ENCODE data around the gene CTDNEP1.

CTDNEP1 gene

DNA sequence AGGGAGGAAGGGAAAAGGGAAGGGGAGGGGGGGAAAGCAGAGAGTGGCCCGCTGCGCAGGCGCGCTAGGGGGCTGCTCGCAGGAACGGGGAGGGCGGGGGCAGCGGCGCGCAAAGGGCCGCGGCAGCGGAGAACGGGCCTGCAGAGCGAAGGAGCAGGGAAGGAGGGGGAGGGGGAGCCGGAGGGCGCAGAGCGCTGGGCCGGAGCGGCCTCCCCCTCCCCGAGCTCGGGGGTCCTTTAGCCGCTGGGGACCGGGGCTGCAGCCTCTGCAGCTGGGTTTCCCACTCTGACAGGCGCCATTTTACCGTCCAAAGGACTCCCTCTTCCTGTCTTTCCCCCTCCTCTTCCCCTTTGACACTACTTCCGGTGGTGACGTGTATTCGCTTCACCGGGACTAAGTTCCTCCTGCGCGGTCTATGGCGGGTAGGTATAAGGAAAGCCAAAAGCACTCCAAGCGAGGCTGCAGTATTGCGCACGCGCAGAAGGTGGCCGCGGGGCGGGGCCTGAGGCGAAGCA lies at the start of gene CTDNEP1:
Gene CTDNEP1 (minus strand): TSS at position 74 of the 515 bp plus-strand sequence. CDS start 438 bp downstream, outside the sequence.
- peak; percentile 98 for DNase-seq

DNA sequence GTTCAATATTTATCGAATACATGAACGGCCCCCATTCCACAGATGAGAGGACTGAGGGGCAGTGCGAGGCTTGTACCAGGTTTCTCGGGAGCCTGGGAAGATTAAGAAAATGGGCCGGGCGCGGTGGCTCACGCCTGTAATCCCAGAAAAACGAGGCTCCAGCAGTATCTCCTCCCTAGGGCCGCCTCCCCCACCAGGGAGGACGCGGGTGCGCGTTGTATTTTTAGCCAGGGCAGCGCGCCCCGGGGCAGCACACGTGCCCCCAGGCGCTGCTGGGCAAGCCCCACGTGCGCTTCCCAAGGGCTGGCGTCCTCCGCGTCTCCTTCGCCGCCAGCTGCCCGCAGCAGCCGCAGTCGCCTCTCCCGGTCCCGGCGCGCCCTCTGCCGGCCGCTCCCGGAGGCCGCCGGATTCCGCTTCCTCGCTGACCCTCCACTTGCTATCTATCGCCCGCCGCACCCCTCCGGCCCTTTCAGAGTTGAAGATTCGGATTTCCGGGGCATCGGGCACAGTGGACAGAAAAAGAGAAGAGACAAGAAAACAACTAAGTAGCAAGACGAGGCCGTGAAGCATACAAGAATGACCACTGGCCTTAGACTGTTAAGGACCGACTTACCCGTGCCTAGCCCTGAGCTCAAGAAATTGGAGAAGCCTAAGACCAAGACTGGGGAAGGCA lies 44.8 kb upstream of the CTDNEP1 start:
- peak; percentile 80 for DNase-seq

DNA sequence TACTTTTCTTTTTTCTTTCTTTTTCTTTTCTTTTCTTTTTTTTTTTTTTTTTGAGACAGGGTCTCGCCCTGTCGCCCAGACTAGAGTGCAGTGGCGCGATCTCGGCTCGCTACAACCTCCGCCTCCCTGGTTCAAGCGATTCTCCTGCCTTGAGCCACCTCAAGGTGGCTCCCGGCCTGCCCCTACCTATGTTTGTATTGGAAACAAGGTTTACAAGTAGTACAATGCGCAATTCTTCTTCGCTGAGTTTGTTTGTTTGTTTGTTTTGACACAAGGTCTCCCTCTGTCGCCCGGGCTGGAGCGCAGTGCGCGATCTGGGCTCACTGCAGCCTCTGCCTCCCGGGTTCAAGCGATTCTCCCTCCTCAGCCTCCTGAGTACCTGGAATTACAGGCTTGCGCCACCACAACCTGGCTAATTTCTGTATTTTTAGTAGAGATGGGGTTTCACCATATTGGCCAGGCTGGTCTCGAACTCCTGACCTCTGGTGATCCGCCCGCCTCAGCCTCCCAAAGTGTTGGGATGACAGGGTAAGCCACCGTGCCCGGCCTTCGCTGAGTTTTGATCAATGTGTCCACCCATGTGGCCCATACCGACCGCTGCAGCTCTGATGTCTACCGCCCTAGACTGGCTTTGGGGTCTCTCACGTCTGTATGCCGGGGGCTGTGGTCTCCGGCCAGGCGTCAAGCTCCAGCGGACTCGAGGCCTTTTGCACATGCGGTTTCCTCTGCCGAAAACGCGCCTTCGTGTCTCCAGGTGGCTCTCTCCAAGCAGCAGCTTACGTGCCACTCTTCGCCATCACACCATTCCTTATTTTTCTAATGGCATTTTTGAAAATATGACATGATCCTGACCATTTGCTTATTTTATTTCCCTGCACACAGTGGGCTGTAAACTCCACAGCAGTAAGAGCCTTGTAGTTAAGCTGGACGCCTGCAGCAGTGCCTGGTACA lies 44.0 kb upstream of the CTDNEP1 start:
- DNase-seq, result no peak

DNA sequence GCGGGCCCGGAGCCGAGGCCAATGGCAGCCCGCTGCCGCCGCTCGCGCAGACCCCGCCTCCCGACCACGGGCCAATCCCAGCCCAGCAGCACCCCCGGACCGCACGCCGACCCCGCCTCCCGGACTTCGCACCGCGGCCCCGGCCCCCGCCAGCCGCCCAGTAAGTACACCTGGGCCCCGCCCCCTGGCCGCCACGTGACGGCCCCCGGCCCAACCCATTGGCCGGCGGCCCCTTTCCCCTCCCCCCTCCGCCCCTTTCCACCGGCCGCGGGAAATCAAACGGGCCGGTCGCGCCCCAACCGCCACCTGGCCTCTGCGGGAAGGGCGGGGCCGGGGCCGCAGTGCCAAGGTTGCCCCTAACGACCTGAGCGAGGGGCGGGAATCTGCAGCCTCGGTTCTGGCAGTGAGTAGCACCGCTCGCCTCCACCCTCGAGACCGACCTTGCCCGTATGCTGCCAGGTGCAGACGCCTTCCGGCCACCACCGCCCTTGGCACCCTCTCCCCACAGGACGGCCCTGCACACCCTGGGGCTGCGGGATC lies 43.1 kb upstream of the CTDNEP1 start, which contains the start of gene YBX2:
Gene YBX2 (minus strand): TSS at position 26 of the 540 bp plus-strand sequence. CDS start 139 bp downstream, outside the sequence.
- DNase-seq, result peak; percentile 87

- DNase-seq, result peak; percentile 49
These were observed 42.5 kb upstream of the CTDNEP1 start for GRCh38 chr17:7293816-7294613.

- no peak for DNase-seq
These were observed 41.6 kb upstream of the CTDNEP1 start for GRCh38 chr17:7293159-7293558.

- no peak for DNase-seq
These were observed 41.2 kb upstream of the CTDNEP1 start for GRCh38 chr17:7292729-7293128.

DNA sequence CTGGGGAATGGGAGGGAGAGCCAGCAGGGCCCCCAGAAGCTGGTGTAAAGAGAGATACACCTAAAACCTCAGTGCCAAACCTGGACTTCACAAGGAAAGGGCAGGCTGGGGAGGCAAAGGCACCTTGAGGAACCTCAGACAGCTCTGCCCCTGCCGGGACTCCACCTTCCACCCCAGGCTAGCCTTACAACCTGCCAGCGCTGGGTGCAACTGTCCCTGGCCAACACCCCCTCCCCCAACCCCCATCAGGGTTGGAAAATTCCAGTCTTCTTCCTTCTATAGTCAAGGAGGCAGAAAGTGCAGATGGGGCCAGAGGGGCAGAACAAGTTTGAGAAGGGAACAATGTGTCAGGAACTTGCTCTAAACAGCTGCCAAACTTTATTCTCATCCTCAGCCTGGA lies 40.7 kb upstream of the CTDNEP1 start:
- no peak for DNase-seq

DNA sequence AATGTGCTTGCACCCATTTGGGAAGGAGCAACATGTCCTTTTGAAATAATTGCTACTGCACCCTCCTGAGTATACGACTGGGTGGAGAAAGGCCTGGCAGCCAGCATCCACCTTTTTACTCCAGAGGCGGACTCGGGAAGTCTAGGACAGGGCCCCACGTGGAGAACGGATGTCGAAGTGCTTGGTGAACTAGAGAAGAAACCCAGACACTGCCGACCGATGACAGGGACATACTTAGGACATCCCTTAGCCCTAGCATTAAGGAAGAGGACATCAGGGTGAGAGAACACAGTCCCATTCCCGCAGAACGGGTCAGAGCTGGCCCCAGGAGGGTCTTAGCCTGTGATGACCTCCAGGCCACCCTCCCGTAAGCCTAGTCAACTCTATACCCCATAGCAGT lies 39.2 kb upstream of the CTDNEP1 start:
- no peak for DNase-seq

GRCh38 chr17:7290166-7290565 lies 38.6 kb upstream of the CTDNEP1 start:
- DNase-seq, result no peak

DNA sequence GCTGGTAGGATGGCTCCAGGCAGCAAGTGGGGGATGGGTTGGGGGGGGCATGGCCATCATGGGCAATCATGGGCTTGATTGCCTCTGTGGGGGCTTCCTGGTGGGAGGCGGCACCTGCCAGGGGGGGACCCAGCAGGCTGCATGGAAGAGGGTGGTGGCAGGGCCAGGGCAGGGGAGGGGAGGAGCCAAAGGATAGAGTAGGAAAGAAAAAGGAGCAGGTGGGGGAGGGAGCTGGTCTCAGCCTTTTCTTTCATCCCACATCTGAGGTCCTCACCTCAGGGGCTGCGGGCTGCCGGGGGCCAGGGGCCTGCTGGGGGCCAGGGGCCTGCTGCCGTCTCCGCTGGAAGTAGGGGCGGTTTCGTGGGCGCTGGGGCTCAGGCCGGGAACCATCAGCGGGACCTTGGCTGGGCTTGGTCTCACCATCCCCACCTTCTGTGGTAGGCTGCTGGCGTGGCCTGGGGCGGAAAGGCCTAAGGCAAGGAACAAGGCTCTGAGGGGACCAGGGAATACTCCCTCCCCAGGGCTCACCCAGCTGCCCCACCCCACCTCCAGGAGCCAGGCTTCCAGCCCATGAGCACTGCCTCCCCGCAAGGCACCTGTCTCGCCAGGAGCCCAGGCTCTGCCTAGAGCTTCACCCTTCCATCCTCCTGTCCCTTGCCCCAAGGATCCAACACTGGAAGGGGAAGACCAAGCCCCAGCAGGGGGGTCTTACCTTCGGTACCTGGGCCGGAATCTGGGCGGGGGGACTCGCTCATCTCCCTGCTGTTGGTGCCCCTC lies 37.9 kb upstream of the CTDNEP1 start:
- no peak for DNase-seq

DNA sequence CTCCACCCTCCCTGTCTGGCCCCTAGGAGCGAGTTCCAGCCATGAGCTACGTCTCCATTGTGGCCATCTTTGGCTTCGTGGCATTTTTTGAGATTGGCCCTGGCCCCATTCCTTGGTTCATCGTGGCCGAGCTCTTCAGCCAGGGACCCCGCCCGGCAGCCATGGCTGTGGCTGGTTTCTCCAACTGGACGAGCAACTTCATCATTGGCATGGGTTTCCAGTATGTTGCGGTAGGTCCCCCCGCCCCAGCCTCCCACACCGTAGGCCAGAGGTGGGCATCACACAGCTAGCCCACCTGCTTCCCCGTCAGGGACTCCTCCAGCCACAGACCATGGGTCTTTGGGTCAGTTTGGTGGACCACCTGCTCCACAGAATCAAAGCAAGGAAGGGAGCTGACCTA lies 34.1 kb upstream of the CTDNEP1 start:
- DNase-seq, result no peak

- DNase-seq, result no peak
These were observed 33.4 kb upstream of the CTDNEP1 start for GRCh38 chr17:7284911-7285310.

GRCh38 chr17:7283471-7284216 lies 32.1 kb upstream of the CTDNEP1 start:
- DNase-seq, result no peak

- DNase-seq, result peak; percentile 9
These were observed 31.3 kb upstream of the CTDNEP1 start for GRCh38 chr17:7282752-7283321.

DNA sequence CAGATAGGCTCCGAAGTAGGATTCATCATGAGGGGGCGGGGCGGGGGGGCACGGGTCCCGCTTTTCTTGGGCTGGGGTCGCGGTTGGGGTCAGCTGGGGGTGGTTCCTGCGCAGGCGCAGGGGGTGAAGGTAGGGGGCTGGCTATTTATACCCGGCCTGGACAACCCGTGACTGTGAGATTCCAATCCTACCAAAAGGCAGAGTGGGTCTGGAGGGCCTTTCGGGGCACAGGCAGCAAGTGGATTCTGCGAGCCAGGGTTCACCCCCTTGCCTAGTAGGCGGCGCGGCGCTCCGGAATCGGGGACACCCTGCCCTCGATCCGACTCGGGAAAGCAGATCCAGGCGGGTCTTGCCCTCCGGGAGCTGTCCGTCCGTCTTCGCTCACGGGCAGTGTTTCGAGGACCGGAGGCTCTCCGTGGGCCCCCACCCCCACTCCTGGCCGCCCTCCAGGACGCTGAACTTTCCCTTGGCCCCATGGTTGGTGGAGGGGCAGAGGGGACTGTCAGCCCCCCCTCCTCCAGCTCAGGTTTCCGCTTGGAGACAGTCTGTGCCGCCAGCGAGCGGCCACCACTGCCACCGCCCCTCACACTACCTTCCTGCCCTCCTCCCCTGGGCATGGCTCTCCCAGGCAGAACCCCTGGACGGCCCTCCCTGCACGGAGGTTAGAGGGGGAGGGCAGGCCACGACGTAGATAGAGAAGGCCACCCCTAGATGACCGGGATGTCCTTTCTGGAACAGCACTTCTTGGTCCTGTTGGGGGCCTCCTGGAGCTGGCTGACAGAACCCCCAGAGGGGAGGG lies 30.6 kb upstream of the CTDNEP1 start:
- peak; percentile 19 for DNase-seq

DNA sequence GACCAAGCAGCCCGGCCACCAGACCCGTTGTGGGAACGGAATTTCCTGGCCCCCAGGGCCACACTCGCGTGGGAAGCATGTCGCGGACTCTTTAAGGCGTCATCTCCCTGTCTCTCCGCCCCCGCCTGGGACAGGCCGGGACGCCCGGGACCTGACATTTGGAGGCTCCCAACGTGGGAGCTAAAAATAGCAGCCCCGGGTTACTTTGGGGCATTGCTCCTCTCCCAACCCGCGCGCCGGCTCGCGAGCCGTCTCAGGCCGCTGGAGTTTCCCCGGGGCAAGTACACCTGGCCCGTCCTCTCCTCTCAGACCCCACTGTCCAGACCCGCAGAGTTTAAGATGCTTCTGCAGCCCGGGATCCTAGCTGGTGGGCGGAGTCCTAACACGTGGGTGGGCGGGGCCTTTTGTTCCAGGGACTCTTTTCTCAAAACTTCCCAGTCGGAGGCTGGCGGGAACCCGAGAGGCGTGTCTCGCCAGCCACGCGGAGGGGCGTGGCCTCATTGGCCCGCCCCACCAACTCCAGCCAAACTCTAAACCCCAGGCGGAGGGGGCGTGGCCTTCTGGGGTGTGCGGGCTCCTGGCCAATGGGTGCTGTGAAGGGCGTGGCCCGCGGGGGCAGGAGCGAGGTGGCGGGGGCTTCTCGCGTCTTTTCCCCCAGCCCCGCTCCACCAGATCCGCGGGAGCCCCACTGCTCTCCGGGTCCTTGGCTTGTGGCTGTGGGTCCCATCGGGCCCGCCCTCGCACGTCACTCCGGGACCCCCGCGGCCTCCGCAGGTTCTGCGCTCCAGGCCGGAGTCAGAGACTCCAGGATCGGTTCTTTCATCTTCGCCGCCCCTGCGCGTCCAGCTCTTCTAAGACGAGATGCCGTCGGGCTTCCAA lies 29.8 kb upstream of the CTDNEP1 start, which contains the start of gene SLC2A4:
Gene SLC2A4 (plus strand): TSS at position 645 of the 879 bp plus-strand sequence. CDS start 217 bp downstream, at position 862.
- DNase-seq, result peak; percentile 97

- DNase-seq, result peak; percentile 90
These were observed 29.1 kb upstream of the CTDNEP1 start for GRCh38 chr17:7280519-7281073.

Data from stimulated activated CD4-positive, alpha-beta T cell treated with anti-CD3 and anti-CD28 coated beads, Interleukin-15, amount 100 ng/mL, for 24 hours (primary cell).